Measurements from ENCODE around the gene CNN2. TPM values are rescaled to one million over a fixed set of nuclear protein-coding genes. Genes with fewer than 3 reads are reported as not detected.

The CNN2 gene
- total RNA-seq, 1 donor from 2014 or later = 108 TPM

GRCh38 chr19:996051-996838 lies 30.2 kb upstream of the CNN2 start:
- peak; percentile 53 for DNase-seq

DNA sequence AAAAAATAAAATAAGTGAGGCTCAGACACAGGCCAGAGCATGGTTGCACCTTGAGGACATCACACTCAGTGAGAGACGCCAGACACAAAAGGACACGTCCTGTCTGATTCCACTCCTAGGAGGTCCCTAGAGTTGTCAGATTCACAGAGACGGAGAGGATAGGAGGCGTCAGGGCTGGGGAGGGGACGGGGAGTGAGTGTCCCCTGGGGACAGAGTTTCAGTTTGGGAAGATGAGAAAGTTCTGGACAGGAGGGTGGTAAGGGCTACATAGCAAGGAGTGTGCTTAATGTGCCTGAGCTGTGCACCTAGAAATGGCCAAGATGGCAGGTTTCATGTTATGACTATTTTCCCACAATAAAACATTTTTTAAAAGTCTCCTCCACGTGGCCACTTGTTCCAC lies 28.3 kb upstream of the CNN2 start:
- DNase-seq = no peak

- no peak for DNase-seq
These were observed 27.1 kb upstream of the CNN2 start for GRCh38 chr19:999379-999719.

GRCh38 chr19:1000095-1000494 lies 26.3 kb upstream of the CNN2 start, which contains the start of gene GRIN3B:
TSS of gene GRIN3B (plus strand) at chr19:1000419. CDS start at chr19:1000438, 19 bp downstream.
- DNase-seq = peak; percentile 61

DNA sequence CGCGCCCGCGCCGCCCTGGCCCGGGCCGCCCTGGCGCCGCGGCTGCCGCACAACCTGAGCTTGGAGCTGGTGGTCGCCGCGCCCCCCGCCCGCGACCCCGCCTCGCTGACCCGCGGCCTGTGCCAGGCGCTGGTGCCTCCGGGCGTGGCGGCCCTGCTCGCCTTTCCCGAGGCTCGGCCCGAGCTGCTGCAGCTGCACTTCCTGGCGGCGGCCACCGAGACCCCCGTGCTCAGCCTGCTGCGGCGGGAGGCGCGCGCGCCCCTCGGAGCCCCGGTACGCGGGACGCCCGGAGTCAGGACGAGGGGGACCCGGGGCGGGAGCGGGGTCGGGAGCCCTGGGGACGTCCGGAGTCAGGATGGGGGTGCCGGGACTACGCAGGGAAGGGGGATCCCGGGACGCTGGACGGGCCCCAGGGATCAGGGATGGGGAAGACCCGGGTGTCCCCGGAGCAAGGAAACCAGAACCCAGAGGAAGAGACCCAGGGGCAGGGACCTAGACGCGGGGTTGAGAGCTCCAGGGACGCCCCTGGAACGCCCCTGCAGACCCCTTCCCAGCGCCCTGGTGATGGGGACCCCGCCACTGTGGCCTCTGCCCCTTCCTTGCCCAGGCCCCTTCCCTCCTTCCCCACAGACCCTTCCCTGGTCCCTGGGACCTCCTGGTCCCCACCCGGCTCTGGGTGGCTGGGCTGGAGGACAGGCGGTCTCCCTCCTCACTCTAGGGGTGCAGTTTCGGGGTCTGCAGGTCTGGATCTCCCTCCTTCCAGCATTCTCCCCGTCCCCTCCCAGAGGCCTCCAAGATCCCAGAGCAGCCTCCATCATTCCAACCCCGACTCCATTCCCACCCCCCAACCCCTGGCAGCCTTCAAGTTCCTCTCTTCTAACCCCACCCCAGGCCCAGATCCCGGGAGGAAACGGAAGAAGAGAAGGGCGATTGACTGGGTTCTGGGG lies 25.5 kb upstream of the CNN2 start:
- no peak for DNase-seq

DNA sequence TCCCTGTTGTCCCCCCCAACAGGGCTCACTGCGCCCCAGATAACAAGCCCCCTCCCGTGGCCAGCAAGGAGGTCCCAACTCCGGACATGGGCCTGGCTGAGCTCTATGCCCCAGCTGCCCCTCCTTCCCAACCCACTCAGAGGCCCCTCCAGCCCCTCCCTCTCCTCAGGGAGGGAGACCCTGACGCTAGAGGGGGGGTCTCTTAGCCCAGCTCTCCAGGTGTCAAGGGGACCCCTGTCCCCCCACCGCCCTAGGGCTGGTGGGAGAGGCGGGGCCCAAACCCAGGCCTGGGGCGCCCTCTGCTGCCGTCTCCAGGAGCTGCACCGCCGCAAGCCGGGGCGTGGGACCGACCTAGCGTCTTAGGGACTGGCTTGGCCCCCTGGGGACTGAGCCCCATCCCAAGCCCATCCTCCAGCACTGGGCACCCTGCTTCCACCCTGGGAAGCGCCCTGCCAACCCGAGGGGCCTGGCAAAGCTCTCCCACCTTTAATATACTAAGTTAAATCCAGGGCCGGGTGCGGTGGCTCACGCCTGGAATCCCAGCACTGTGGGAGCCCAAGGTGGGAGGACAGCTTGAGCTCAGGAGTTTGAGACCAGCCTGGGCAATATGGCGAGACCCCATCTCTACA lies 24.8 kb upstream of the CNN2 start:
- DNase-seq = peak; percentile 63

- DNase-seq = no peak
These were observed 23.8 kb upstream of the CNN2 start for GRCh38 chr19:1002600-1002999.

DNA sequence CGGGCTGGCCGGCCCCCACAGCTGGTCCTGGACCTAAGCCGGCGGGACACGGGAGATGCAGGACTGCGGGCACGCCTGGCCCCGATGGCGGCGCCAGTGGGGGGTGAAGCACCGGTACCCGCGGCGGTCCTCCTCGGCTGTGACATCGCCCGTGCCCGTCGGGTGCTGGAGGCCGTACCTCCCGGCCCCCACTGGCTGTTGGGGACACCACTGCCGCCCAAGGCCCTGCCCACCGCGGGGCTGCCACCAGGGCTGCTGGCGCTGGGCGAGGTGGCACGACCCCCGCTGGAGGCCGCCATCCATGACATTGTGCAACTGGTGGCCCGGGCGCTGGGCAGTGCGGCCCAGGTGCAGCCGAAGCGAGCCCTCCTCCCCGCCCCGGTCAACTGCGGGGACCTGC lies 23.1 kb upstream of the CNN2 start:
- no peak for DNase-seq

DNA sequence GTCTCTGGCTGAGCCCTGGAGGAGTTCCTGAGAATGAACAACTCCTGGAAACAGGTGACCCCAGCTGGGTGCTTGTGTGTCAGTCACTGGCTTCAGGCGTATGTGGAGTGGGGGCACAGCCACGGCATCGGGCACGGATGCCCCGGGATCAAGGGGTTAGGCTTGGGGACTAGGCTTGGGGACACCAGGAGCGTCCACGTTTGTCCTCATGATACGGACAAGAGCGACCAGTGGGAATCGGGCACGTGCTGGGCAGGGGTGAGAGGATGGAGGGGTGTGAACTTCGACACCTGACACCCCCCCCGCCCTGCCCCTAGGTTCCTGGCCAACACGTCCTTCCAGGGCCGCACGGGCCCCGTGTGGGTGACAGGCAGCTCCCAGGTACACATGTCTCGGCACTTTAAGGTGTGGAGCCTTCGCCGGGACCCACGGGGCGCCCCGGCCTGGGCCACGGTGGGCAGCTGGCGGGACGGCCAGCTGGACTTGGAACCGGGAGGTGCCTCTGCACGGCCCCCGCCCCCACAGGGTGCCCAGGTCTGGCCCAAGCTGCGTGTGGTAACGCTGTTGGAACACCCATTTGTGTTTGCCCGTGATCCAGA lies 22.1 kb upstream of the CNN2 start:
- no peak for DNase-seq

- no peak for DNase-seq
These were observed 21.4 kb upstream of the CNN2 start for GRCh38 chr19:1004803-1005664.

DNA sequence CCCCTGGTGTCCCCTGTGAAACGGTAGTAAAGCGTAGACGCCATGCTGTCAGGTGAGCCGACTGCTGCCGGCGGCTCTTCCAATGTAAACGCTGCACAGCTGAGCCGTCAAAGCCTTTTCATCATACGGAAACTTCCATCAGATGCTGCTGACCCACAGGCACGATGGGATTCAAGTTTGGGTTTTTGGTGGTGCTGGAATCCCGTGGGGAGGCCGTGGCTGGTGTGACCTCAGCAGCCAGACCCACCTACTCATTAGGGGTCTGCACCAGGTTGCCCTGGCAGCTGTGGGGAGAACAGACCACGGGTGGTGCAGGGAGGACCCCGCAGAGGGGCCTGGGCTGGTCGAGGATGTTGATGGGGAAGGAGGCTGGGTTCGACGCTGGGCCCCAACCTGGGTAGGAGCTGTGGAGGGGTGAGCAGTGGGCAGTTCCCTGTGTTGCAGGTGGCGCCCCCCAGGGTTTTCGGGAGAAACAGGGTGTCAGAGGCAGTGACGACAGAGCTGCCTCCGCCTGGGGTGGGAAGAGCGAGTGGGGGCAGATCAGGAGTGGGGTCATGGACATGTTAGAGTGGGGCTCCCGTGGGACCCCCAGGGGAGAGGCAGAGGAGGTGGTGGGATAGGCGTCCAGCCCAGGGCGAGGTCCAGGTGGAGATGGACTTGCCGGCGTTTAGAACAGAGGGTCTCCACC lies 19.6 kb upstream of the CNN2 start:
- no peak for DNase-seq

GRCh38 chr19:1007399-1008251 lies 18.8 kb upstream of the CNN2 start:
- DNase-seq = no peak

DNA sequence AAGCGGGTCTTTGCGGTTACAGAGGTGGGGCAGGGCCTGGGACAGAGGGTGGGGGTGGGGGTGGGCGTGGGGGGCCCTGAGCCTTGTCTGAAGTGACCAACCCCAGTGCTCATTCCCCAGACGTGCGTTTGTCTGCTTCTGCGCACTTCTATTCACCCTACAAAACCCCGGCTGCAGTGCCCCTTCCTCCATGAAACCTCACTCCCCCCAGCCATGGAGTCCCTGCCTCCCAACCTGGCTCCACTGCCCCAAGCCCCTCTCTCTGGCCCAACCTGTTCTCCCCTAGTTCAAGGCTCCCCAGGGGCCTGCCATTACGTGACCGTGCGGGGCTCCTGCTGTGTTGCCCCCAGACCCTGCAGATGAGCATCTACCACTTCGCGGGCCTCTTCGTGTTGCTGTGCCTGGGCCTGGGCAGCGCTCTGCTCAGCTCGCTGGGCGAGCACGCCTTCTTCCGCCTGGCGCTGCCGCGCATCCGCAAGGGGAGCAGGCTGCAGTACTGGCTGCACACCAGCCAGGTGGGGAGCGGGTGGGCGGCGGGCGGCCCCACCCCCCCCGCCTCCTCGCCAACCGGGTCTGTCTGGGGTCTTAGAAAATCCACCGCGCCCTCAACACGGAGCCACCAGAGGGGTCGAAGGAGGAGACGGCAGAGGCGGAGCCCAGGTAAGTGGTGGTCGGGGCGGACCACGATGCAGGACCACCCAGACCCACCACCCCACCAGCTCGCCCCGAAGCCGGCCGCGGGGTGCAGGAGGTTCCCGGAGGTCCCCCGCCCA lies 18.0 kb upstream of the CNN2 start:
- no peak for DNase-seq

GRCh38 chr19:1009041-1009980 lies 17.1 kb upstream of the CNN2 start:
- DNase-seq = no peak

GRCh38 chr19:1009981-1010538 lies 16.3 kb upstream of the CNN2 start:
- DNase-seq = no peak

GRCh38 chr19:1010586-1011510 lies 15.6 kb upstream of the CNN2 start:
- DNase-seq = no peak

DNA sequence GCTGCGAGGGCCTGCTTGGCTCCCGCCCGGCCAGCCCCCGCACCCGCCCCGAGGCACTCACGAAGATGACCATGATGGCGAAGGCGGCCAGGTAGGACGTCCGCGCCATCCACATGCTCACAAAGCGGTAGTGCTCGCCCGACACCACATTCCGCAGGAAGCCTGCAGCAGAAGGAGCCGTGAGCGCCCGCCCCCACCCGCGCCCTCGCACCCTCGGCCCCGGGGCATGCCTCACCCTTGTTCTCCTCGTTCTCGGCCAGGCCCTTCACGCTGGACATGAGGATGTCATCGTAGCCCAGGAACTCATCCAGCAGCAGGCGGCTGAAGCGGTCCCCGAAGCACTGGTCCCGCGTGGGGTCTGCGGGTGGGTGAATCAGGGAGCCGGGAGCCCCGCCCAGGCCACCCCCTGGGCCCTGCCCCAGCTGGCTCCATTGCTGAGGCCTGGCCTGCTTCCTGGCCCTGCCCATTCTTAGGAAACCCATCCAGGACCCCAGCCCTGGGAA lies 14.5 kb upstream of the CNN2 start:
- DNase-seq = no peak
